HG03045 (cell line): ENCODE measurements around the gene ZNF582.
"Not testable (repeated sequence)": the region's sequence is repeated elsewhere in the genome, so short reads cannot be mapped to it uniquely, and the experiment has no call there.

Experiments
- ATAC-seq: cut with Tn5 transposase; IDR thresholded peaks from one replicate; pipeline ENCODE4 v1.9.1; 2021; ENCODE audit warnings: mild to moderate bottlenecking, moderate library complexity; ENCODE audit not compliant: unreplicated experiment

ZNF582 gene

DNA sequence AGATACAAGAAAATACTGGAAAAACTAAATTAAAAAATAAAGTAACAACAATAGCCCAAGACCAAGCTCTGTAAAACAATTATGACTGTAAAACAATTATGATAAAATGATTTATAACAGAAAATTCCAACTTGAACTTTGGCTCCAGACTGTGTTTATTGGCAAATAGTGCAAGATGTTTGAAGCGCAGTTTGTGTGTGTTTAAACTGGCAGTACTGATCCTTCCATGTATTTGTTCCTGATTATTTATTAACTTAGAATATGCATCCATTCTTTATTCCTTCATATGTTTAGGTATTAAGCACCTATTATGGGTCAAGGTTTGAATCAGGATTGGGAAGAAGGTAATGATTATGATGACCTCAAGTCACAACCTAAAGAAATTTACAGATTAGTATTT lies 37.8 kb downstream of the ZNF582 start:
- ATAC-seq = no peak

DNA sequence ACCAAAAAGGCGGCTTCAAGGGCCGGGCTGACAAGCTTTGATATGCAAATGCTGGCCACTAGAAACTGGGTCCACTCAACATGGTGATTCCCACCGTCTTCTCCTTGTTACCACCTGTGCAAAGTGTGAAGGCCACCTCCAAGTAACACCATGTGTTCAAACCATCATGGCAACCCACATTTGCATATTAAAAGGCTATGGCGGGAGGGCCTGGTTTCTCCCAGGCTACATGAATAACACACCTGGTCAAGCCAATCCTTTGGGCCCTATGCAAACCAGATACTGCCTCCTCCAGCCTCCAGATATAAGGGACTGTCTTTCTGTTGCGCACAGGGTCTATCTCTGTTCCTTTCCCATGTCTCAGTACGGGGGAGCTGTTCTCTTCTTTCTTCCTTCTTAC lies 42.1 kb downstream of the ZNF582 start:
- ATAC-seq = no peak

DNA sequence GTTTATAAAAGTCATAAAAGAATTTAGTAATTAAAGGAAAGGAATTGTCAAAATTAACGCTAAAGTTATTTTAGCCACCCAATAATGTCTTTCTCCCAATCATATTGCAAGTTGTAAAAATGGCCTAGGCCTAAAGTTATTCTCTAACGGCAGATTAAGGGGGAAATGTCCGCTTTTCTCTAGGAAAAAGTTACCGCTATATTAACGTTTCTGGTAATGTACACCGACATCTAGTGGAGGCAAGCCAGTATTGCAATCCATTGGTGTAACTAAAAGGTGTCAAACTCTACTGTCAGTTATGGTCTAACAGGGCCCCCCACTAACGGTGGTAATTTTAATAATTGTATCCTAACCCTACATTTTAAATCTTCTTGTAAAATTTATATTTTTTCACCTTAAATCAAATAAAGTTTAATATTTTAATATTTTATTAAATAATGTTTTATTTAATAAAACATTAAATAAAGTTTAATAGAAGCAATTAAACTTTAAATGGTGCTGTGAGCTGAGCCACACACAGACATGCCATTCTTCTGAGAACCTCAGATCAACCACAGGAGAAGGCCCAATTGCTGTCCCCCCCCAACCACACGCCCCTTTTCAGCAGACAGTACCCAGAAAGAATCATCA lies 42.8 kb downstream of the ZNF582 start:
- no peak for ATAC-seq

GRCh38 chr19:56348289-56348877 lies 45.0 kb downstream of the ZNF582 start:
- no peak for ATAC-seq

GRCh38 chr19:56347163-56347778 lies 46.1 kb downstream of the ZNF582 start:
- no peak for ATAC-seq

- ATAC-seq = no peak
Measured at GRCh38 chr19:56341948-56342347, 51.4 kb downstream of the ZNF582 start.

DNA sequence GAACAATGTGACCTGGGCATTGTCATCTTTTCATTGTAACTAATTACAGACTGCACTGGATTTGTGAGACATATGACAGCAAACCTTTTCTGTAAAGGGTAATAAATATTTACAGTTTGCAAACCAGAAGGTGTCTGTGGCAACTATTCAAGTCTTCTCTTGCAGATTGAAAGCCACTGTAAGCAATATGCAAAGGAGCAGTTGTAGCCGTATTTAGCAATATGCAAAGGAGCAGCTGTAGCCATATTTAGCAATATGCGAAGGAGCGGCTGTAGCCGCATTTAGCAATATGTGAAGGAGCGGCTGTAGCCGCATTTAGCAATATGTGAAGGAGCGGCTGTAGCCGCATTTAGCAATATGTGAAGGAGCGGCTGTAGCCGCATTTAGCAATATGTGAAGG lies 54.3 kb downstream of the ZNF582 start:
- not testable (repeated sequence) for ATAC-seq

DNA sequence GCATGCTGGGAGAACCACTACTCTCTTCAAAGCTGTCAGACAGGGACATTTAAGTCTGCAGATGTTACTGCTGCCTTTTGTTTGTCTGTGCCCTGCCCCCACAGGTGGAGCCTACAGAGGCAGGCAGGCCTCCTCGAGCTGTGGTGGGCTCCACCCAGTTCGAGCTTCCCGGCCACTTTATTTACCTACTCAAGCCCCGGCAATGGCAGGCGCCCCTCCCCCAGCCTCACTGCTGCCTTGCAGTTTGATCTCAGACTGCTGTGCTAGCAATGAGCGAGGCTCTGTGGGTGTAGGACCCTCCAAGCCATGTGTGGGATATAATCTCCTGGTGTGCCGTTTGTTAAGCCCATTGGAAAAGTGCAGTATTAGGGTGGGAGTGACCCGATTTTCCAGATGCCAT lies 56.3 kb downstream of the ZNF582 start:
- not testable (repeated sequence) for ATAC-seq

- ATAC-seq = not testable (repeated sequence)
Measured at GRCh38 chr19:56335371-56335770, 58.0 kb downstream of the ZNF582 start.

DNA sequence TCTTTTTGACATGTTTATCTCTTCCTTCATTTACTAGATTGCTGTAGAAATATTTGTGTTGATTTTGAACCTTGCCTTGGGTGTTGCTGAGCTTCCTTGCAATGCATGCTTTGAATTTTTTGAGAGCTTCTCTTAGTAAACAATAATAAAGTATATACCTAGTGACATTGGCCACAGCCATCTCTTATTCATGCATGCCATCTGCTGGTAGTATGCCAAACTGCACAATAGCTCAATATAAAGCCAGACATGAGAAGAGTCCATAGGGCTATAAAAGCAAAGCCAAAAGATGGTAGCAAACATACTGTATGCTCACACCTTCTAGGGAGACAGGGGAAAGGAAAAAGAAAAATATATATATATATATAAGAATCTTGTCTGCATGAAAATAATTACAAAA lies 59.8 kb downstream of the ZNF582 start:
- no peak for ATAC-seq
